HG03469 (cell line): ENCODE measurements around the gene AUH.
"Not testable (repeated sequence)": the region's sequence is repeated elsewhere in the genome, so short reads cannot be mapped to it uniquely, and the experiment has no call there.

ENCODE experiments used
- ATAC-seq: cut with Tn5 transposase; IDR thresholded peaks from one replicate; pipeline ENCODE4 v1.9.1; 2021; ENCODE audit warnings: mild to moderate bottlenecking, moderate library complexity, moderate number of reproducible peaks; ENCODE audit not compliant: unreplicated experiment

Gene AUH

DNA sequence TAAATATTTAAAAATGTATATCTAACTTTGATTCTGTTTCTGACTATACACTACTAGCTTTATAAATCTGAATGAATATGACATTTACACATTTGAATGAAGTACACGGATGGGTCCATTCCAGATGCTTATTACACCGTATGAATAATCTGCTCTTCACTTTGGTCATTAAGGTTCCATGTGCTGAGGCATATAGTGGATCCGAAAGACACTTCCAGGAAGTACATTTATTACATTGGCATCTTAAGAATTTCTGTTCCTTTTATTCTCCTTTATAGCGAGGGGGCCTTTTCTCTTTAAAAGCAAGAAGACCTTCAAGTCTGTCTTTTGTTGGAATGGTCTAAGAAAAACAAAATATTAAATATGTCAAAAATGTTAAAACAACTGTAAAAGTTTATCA, 147.6 kb downstream of the AUH start:
- ATAC-seq = no peak

GRCh38 chr9:91212596-91213243, 149.0 kb downstream of the AUH start:
- ATAC-seq = no peak

DNA sequence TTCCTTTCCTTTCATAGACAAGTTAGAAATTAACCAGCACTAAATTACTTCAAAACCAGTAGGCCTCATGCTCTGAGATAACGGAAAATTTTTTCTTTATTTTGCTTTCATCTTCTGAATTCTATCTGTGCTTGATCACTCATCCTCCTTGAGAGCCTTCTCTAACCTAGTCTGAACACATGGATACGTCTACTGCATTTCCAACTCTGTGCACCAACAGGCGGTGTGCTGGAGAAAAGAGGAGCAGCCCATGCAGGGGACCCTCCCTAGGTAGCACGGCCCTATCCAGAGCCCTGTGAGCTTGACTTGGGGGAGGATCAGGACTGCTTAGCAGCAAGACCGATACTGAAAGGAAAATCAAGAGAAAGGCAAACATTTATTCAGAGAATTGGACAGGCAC, 149.8 kb downstream of the AUH start:
- no peak for ATAC-seq

DNA sequence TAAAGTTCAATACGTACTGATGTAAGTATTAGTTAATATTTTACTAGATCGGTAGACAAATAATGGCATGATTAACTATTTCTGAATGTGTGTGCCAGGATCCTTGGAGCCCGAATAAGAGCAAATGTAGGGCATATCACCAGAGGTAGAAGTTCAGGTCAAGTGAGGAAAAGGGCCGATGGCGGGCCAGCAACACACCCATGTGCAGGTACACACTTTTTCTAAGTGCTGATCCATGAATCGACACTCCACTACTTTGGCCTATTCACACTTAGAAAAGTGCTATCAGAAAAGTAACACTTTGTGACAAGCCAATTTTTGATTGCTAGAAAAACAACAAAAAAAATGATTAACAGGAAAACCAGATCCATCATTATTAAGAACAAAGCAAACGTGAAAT, 150.3 kb downstream of the AUH start:
- ATAC-seq = no peak

GRCh38 chr9:91210318-91210717, 151.4 kb downstream of the AUH start:
- no peak for ATAC-seq

GRCh38 chr9:91208837-91209236, 152.9 kb downstream of the AUH start:
- ATAC-seq = no peak

GRCh38 chr9:91208419-91208745, 153.3 kb downstream of the AUH start:
- ATAC-seq = no peak

- ATAC-seq = peak; percentile 65
These were observed 153.8 kb downstream of the AUH start for GRCh38 chr9:91207729-91208418.

DNA sequence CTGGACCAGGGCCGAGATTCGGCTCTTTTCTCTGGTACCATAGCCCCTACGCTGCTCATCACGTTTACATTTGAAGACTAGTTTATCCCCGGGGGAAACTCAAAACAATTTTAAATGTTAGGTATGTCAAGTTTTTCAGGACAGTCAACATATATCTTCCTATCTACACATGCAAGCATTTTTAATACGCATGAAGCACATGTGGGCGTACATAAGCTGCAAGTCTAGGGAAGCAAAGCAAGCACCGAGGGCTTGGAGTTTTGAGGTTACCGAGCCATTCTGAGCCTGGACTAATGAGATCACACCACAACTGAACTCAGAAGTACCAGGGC, 154.4 kb downstream of the AUH start:
- no peak for ATAC-seq

- no peak for ATAC-seq
These were observed 154.9 kb downstream of the AUH start for GRCh38 chr9:91206806-91207205.

DNA sequence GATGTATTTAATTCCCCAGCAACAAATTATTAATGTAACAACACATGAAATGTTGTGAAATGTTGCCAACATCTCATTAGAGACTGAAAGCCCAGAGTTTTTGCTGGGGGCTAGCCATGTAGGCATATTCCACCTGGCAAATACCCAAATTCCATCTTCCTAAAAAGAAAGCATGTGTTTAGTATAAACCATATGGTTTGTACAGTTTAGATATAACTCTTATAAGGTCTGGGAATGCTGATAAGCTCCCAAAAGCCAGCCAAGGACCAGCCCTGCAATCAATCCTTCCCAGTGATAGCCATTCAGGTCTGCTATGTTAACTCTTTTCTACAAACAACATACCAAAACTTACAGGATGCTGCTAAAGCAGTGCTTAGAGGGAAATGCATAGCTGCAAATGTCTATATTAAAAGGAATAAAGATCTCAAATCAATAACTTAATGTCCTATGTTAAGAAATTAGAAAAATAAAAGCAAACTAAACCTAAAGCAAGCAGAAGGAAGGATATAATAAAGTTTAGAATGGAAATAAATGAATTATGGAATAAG, 158.9 kb downstream of the AUH start:
- ATAC-seq = no peak

- ATAC-seq = no peak
These were observed 160.9 kb downstream of the AUH start for GRCh38 chr9:91200692-91201336.

DNA sequence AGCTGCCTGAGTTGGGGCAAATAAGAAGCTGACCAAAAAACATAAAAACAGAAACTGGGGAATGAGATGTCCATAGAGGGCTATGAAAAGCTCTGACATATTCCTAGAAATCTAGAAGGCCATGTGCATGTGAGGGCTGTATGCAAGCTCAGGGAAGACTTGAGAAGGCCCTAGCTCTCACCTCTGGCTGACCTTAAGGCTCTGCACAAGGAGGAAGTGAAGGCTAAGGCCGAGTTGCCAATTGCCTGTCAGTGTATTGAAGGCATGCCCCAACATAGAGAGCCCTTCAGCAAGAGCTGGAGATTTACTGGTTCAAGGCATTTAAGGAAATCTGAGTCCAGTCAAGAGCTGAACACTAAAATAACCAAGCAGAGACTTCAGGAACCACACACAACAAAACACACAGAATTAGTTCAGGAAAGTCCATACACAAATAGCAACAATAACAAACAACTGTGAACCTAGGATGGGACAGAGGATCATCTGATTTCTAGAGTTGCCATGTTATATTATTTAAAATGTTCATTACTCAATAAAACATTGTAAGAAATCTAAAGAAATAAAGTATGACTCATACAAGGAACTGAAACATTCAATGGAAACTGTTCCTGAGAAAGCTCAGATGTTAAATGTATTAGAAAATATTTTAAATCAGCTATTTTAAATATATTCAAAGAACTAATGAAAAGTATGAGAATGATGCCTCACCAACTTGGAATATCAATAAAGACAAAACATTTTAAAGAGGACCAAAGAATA, 161.8 kb downstream of the AUH start:
- no peak for ATAC-seq

DNA sequence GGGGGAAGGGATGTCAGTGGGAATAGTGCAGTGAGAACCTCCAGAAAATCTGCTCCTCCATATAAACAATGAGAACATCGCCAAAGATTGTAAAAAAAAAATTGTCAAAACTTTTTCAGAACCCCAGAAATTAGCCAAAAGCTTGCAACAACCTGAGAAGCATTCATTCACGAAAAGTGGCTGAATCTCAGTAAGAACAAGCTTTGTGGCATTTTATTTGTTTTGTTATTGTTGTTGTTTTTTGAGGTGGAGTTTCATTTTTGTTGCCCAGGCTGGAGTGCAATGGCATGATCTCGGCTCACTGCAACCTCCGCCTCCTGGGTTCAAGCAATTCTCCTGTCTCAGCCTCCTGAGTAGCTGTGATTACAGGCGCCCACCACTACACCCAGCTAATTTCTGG, 162.8 kb downstream of the AUH start:
- not testable (repeated sequence) for ATAC-seq

DNA sequence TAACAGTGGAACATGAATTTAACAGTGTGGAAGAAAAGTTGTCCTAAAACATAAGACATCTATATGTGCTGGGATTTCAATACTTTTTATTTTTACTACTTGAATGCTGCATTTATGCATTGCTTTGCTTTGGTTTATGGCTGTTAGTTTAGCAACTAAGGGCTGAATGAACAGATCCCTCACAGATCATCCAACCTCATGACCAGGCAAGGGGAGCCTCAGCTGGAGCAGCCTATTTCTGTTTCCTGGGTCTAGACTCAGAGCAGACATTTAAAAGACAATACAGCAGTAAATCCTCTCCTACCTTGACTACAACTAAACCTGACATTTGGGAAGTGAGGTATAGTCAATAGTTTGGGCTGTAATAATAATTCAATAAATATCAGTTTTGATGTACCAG, 163.3 kb downstream of the AUH start:
- no peak for ATAC-seq

DNA sequence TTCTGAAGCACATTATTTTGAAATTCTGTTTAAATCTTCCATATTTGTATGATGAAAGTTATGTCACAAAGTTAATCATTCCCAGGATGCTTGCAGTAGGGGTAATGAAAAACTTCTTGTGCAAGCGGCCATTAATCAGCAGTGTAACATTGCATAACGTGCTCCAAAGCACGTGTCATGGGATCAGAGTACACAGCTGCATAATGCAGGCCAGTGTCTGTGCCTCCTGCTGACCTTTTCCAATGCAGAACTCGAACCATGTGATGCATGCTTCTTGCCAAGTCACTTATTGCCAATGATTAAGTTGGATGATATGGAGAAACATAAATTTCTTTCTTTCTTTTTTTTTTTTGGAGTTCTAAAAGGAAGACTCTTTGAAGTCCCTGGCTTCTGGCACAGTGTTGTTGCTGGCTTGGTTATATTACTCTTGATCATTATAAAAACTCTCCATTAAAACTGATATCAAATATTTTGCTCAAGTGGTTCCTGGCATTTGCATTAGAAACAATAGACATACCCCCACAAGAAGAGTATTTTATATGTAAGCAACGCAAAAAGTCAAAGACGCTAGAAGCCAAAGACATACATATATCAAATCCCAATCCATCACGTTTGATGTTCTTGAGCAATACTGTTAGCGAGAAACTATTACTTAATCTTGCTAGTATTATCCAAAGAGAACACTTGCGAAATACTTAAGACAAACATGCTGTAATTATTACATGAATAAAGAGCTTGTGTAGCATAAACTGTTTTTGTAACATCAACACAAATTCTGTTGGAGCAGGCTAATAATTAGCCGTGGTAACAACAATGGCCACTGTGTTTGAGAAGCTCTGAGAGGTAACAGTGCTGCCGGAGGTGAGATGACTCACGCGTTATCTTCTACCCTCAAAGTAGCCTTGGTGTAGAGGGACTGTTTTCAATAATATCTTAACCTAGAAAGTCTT, 164.2 kb downstream of the AUH start:
- no peak for ATAC-seq

- ATAC-seq = no peak
These were observed 165.4 kb downstream of the AUH start for GRCh38 chr9:91196103-91196950.

DNA sequence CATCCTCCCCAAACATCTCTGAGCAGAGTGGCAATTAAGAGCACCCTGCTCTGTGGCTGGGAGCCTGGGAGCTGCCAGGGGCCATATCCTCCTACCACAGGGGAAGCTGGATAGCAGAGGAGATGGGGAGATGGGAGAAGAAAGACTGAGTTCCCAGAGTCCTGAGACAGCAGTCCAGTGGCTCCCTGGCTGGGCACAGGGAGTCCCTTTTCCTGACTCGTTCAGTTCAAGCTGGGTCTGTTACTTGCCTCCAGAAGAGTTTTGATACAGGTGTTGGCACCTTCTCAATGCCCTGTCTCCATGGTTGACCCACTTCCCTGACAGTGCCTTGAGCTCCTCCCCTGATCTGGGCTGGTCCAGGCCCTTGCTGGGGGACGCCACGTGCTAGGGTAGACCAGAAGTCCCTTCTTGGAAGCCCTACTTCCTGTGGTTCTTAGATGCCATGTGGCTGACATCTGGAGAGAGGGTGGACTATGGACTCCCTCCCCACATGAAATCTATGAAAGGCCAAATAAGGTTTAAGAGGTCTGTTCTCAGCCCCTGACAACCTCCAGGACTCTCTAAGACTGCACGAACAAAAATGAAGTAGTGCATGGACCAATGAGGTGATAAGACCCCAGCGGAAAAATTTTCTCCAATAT, 166.2 kb downstream of the AUH start:
- no peak for ATAC-seq
